ENCODE data around the gene BLVRB. TPM values are rescaled to one million over a fixed set of nuclear protein-coding genes. Genes with fewer than 3 reads are reported as not detected.
A peak's percentile ranks its signal among the peaks of the same experiment; 100 is the strongest.

BLVRB gene
- total and polyA plus RNA-seq, 9 of the 15 experiments (the other 6 are each of a cell fraction or from before 2014, with no cell fraction given), result 81.1 to 749 (median 331) TPM

- TF ChIP-seq MEIS2 (IDR thresholded peaks at IDR 0.05; ENCODE audit: partially characterized antibody), result peak; percentile 86
- peak; percentile 43; the same call in 1 of the 2 replicates for TF ChIP-seq KLF6 (CRISPR knock-in tag; IDR thresholded peaks at IDR 0.05; ENCODE audit: borderline replicate concordance)
- TF ChIP-seq SPI1 (IDR thresholded peaks at IDR 0.05; ENCODE audit: borderline replicate concordance, low read depth, low read length), result no peak
- TF ChIP-seq NCOA2 (IDR thresholded peaks at IDR 0.05; ENCODE audit: partially characterized antibody in 2 of 2), result no peak
- no peak for TF ChIP-seq PPARD (CRISPR knock-in tag; IDR thresholded peaks at IDR 0.05)
- TF ChIP-seq, protein P1, sequence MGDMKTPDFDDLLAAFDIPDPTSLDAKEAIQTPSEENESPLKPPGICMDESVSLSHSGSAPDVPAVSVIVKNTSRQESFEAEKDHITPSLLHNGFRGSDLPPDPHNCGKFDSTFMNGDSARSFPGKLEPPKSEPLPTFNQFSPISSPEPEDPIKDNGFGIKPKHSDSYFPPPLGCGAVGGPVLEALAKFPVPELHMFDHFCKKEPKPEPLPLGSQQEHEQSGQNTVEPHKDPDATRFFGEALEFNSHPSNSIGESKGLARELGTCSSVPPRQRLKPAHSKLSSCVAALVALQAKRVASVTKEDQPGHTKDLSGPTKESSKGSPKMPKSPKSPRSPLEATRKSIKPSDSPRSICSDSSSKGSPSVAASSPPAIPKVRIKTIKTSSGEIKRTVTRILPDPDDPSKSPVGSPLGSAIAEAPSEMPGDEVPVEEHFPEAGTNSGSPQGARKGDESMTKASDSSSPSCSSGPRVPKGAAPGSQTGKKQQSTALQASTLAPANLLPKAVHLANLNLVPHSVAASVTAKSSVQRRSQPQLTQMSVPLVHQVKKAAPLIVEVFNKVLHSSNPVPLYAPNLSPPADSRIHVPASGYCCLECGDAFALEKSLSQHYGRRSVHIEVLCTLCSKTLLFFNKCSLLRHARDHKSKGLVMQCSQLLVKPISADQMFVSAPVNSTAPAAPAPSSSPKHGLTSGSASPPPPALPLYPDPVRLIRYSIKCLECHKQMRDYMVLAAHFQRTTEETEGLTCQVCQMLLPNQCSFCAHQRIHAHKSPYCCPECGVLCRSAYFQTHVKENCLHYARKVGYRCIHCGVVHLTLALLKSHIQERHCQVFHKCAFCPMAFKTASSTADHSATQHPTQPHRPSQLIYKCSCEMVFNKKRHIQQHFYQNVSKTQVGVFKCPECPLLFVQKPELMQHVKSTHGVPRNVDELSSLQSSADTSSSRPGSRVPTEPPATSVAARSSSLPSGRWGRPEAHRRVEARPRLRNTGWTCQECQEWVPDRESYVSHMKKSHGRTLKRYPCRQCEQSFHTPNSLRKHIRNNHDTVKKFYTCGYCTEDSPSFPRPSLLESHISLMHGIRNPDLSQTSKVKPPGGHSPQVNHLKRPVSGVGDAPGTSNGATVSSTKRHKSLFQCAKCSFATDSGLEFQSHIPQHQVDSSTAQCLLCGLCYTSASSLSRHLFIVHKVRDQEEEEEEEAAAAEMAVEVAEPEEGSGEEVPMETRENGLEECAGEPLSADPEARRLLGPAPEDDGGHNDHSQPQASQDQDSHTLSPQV (IDR thresholded peaks at IDR 0.05), result no peak
- peak; percentile 57; the same call in 1 of the 2 replicates for TF ChIP-seq GTF2E2 (tag; IDR thresholded peaks at IDR 0.05)
- TF ChIP-seq, protein P2, sequence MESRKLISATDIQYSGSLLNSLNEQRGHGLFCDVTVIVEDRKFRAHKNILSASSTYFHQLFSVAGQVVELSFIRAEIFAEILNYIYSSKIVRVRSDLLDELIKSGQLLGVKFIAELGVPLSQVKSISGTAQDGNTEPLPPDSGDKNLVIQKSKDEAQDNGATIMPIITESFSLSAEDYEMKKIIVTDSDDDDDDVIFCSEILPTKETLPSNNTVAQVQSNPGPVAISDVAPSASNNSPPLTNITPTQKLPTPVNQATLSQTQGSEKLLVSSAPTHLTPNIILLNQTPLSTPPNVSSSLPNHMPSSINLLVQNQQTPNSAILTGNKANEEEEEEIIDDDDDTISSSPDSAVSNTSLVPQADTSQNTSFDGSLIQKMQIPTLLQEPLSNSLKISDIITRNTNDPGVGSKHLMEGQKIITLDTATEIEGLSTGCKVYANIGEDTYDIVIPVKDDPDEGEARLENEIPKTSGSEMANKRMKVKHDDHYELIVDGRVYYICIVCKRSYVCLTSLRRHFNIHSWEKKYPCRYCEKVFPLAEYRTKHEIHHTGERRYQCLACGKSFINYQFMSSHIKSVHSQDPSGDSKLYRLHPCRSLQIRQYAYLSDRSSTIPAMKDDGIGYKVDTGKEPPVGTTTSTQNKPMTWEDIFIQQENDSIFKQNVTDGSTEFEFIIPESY (CRISPR knock-in tag; IDR thresholded peaks at IDR 0.05), result no peak
- TF ChIP-seq, protein P3, sequence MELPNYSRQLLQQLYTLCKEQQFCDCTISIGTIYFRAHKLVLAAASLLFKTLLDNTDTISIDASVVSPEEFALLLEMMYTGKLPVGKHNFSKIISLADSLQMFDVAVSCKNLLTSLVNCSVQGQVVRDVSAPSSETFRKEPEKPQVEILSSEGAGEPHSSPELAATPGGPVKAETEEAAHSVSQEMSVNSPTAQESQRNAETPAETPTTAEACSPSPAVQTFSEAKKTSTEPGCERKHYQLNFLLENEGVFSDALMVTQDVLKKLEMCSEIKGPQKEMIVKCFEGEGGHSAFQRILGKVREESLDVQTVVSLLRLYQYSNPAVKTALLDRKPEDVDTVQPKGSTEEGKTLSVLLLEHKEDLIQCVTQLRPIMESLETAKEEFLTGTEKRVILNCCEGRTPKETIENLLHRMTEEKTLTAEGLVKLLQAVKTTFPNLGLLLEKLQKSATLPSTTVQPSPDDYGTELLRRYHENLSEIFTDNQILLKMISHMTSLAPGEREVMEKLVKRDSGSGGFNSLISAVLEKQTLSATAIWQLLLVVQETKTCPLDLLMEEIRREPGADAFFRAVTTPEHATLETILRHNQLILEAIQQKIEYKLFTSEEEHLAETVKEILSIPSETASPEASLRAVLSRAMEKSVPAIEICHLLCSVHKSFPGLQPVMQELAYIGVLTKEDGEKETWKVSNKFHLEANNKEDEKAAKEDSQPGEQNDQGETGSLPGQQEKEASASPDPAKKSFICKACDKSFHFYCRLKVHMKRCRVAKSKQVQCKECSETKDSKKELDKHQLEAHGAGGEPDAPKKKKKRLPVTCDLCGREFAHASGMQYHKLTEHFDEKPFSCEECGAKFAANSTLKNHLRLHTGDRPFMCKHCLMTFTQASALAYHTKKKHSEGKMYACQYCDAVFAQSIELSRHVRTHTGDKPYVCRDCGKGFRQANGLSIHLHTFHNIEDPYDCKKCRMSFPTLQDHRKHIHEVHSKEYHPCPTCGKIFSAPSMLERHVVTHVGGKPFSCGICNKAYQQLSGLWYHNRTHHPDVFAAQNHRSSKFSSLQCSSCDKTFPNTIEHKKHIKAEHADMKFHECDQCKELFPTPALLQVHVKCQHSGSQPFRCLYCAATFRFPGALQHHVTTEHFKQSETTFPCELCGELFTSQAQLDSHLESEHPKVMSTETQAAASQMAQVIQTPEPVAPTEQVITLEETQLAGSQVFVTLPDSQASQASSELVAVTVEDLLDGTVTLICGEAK (IDR thresholded peaks at IDR 0.05), result peak; percentile 68
- TF ChIP-seq, protein P3 (CRISPR knock-in tag; IDR thresholded peaks at IDR 0.05), result no peak
- no peak for TF ChIP-seq ZNF239 (CRISPR knock-in tag; IDR thresholded peaks at IDR 0.05)
Measured at GRCh38 chr19:40443131-40443999, 22.2 kb downstream of the BLVRB start (continued).

Measured in K562 (cell line).